HepG2 (cell line): Measurements from ENCODE around the gene MEAF6. TPM values are rescaled to one million over a fixed set of nuclear protein-coding genes. Genes with fewer than 3 reads are reported as not detected.

Experiments used
- CREBL2 ChIP-seq: sonication (generic); formaldehyde crosslinking; IDR thresholded peaks from 2 replicates; pipeline ENCODE4 v1.8.1; 2023; ENCODE audit warnings: missing genetic modification reagents, mild to moderate bottlenecking, borderline replicate concordance
- FOSL2 ChIP-seq: sonication (generic); formaldehyde crosslinking; IDR thresholded peaks from 2 replicates; pipeline ENCODE4 v1.4.0; 2020; ENCODE audit warnings: missing genetic modification reagents
- FOXA1 ChIP-seq, 2 experiments: fragments of 450-650 bp in 1 of 2; sonication (generic) in 1 of 2; formaldehyde crosslinking in 1 of 2; IDR thresholded peaks; 2 replicates each; pipeline versions ENCODE4 v1.4.0 to v1.6.1; 2016 to 2020; ENCODE audit warnings: missing genetic modification reagents in 1 of 2
- GPN1 ChIP-seq: sonication (generic); formaldehyde crosslinking; IDR thresholded peaks from 2 replicates; pipeline ENCODE4 v1.5.1; 2020; ENCODE audit warnings: missing genetic modification reagents, borderline replicate concordance
- HNF1B ChIP-seq: sonication (generic); formaldehyde crosslinking; IDR thresholded peaks from 2 replicates; pipeline ENCODE4 v1.5.1; 2020; ENCODE audit warnings: mild to moderate bottlenecking, moderate library complexity, missing genetic modification reagents
- HOXA5 ChIP-seq: sonication (generic); formaldehyde crosslinking; IDR thresholded peaks from 2 replicates; pipeline ENCODE4 v1.4.0; 2020; ENCODE audit warnings: missing genetic modification reagents
- JUN ChIP-seq: sonication (generic); formaldehyde crosslinking; IDR thresholded peaks from 2 replicates; pipeline ENCODE4 v1.4.0; 2020; ENCODE audit warnings: mild to moderate bottlenecking, missing genetic modification reagents
- KMT2A ChIP-seq: sonication (generic); formaldehyde crosslinking; IDR thresholded peaks from 2 replicates; pipeline ENCODE4 v1.4.0; 2020; ENCODE audit warnings: missing genetic modification reagents
- NKX3-1 ChIP-seq: sonication (generic); formaldehyde crosslinking; IDR thresholded peaks from 2 replicates; pipeline ENCODE4 v1.5.0; 2020; ENCODE audit warnings: missing genetic modification reagents
- POLR2A ChIP-seq, 2 experiments: IDR thresholded peaks; 2 replicates each; pipeline ENCODE4 v1.6.1; 2011; ENCODE audit warnings: low read depth in 2 of 2, low read length in 2 of 2, mild to moderate bottlenecking in 1 of 2, moderate library complexity in 1 of 2; ENCODE audit not compliant: insufficient read depth in 1 of 2
- PTBP1 ChIP-seq: fragments of 200-400 bp; formaldehyde crosslinking; IDR thresholded peaks from 2 replicates; pipeline ENCODE4 v1.6.1; 2018; ENCODE audit warnings: low read length, low read depth; ENCODE audit not compliant: poor library complexity, severe bottlenecking
- RFXANK ChIP-seq: IDR thresholded peaks from 2 replicates; pipeline ENCODE4 v1.6.1; 2016
- SRSF1 ChIP-seq: fragments of 200-400 bp; formaldehyde crosslinking; optimal IDR thresholded peaks from 2 replicates; pipeline ENCODE3; 2017; ENCODE audit warnings: mild to moderate bottlenecking, low read depth, low read length, moderate library complexity
- THAP11 ChIP-seq: IDR thresholded peaks from 2 replicates; pipeline ENCODE4 v1.6.1; 2016; ENCODE audit warnings: missing biosample characterization, missing genetic modification reagents
- ZNF20 ChIP-seq: sonication (generic); formaldehyde crosslinking; IDR thresholded peaks from 2 replicates; pipeline ENCODE4 v1.4.0; 2020; ENCODE audit warnings: mild to moderate bottlenecking, moderate library complexity, missing genetic modification reagents
- ZNF205 ChIP-seq: IDR thresholded peaks from 2 replicates; pipeline ENCODE4 v1.6.1; 2018; ENCODE audit warnings: missing biosample characterization, missing genetic modification reagents
- ZNF317 ChIP-seq: sonication (generic); formaldehyde crosslinking; IDR thresholded peaks from 2 replicates; pipeline ENCODE4 v1.5.0; 2020; ENCODE audit warnings: mild to moderate bottlenecking, missing genetic modification reagents
- ZNF530 ChIP-seq: sonication (generic); formaldehyde crosslinking; IDR thresholded peaks from 2 replicates; pipeline ENCODE4 v1.5.0; 2020; ENCODE audit warnings: low read depth, mild to moderate bottlenecking, missing genetic modification reagents
- ZNF607 ChIP-seq: sonication (generic); formaldehyde crosslinking; IDR thresholded peaks from 2 replicates; pipeline ENCODE4 v1.5.1; 2020; ENCODE audit warnings: missing genetic modification reagents, mild to moderate bottlenecking, borderline replicate concordance
- ZNF788 ChIP-seq: sonication (generic); formaldehyde crosslinking; IDR thresholded peaks from 2 replicates; pipeline ENCODE4 v1.5.0; 2020; ENCODE audit warnings: mild to moderate bottlenecking, missing genetic modification reagents, borderline replicate concordance
- ZSCAN9 ChIP-seq: IDR thresholded peaks from 2 replicates; pipeline ENCODE4 v1.6.1; 2016; ENCODE audit warnings: borderline replicate concordance
- polyA plus RNA-seq, 8 experiments: library from polyadenylated mRNA; depleted of rRNA in 3 of 8; stranded (reverse) in 7 of 8; unstranded in 1 of 8; fragments of >200 nt; fragmentation: Illumina TruSeq in 4 of 8; extraction: Trizol in 4 of 8; gene quantifications; 2 replicates each; pipeline versions ENCODE4 v1.2.1 to v1.2.3, GENCODE V29; 2011 to 2016; ENCODE audit warnings: low read depth in 4 of 8, missing spikeins in 1 of 8, mixed read lengths in 1 of 8; ENCODE audit not compliant: insufficient read depth in 1 of 8
- total RNA-seq, 5 experiments: library from RNA; depleted of rRNA; stranded (reverse); fragments of >200 nt; fragmentation: Illumina TruSeq; extraction: Trizol; gene quantifications; 2 replicates each; pipeline ENCODE4 v1.2.3, GENCODE V29; 2016; ENCODE audit warnings: low read depth in 1 of 5
- TF ChIP-seq, protein P1 (sequence below): sonication (generic); formaldehyde crosslinking; IDR thresholded peaks from 2 replicates; pipeline ENCODE4 v1.5.1; 2020; ENCODE audit warnings: mild to moderate bottlenecking, missing genetic modification reagents
- TF ChIP-seq, protein P2 (sequence below): sonication (generic); formaldehyde crosslinking; IDR thresholded peaks from 2 replicates; pipeline ENCODE4 v1.8.1; 2023; ENCODE audit warnings: missing genetic modification reagents, inconsistent platforms, borderline replicate concordance

Gene MEAF6
- total and polyA plus RNA-seq, 2 of the 13 experiments (the other 11 are each of a cell fraction or from before 2014, with no cell fraction given): 29.5 to 45.6 TPM

GRCh38 chr1:37479255-37480124 is 35.1 kb downstream of the MEAF6 start (continued):
- peak; percentile 75; the same call in 1 of the 2 replicates for TF ChIP-seq ZNF205 (CRISPR knock-in tag)
- TF ChIP-seq, protein P1, sequence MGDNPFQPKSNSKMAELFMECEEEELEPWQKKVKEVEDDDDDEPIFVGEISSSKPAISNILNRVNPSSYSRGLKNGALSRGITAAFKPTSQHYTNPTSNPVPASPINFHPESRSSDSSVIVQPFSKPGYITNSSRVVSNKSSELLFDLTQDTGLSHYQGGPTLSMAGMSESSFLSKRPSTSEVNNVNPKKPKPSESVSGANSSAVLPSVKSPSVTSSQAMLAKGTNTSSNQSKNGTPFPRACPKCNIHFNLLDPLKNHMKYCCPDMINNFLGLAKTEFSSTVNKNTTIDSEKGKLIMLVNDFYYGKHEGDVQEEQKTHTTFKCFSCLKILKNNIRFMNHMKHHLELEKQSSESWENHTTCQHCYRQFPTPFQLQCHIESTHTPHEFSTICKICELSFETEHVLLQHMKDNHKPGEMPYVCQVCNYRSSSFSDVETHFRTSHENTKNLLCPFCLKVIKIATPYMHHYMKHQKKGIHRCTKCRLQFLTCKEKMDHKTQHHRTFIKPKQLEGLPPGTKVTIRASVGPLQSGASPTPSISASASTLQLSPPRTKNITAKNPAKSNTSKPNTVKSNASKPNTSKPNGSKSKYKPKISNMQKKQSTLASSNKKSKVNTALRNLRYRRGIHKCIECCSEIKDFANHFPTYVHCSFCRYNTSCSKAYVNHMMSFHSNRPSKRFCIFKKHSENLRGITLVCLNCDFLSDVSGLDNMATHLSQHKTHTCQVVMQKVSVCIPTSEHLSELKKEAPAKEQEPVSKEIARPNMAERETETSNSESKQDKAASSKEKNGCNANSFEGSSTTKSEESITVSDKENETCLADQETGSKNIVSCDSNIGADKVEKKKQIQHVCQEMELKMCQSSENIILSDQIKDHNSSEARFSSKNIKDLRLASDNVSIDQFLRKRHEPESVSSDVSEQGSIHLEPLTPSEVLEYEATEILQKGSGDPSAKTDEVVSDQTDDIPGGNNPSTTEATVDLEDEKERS (CRISPR knock-in tag): peak; percentile 61; the same call in 1 of the 2 replicates
- TF ChIP-seq HOXA5 (CRISPR knock-in tag): peak; percentile 92
- peak; percentile 86 for TF ChIP-seq KMT2A (CRISPR knock-in tag)
- no peak for TF ChIP-seq SRSF1
- no peak for TF ChIP-seq ZNF317 (CRISPR knock-in tag)
- no peak for TF ChIP-seq ZNF530 (CRISPR knock-in tag)
- 0 out of 2 replicates have a peak, but pooled peaks have one; percentile 44 for TF ChIP-seq RFXANK (CRISPR knock-in tag)
- peak; percentile 98 for TF ChIP-seq FOSL2 (CRISPR knock-in tag)
- no peak for TF ChIP-seq ZNF20
- TF ChIP-seq NKX3-1 (CRISPR knock-in tag): no peak
- TF ChIP-seq, protein P2, sequence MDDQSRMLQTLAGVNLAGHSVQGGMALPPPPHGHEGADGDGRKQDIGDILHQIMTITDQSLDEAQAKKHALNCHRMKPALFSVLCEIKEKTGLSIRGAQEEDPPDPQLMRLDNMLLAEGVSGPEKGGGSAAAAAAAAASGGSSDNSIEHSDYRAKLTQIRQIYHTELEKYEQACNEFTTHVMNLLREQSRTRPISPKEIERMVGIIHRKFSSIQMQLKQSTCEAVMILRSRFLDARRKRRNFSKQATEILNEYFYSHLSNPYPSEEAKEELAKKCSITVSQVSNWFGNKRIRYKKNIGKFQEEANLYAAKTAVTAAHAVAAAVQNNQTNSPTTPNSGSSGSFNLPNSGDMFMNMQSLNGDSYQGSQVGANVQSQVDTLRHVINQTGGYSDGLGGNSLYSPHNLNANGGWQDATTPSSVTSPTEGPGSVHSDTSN (CRISPR knock-in tag): no peak
- TF ChIP-seq CREBL2: no peak
- peak; percentile 79; the same call in 1 of the 2 replicates for TF ChIP-seq JUN (CRISPR knock-in tag)
- peak; percentile 45; the same call in 1 of the 2 replicates for TF ChIP-seq ZNF607 (CRISPR knock-in tag)
- TF ChIP-seq PTBP1: no peak
- peak; percentile 40; the same call in 1 of the 2 replicates for TF ChIP-seq ZSCAN9 (CRISPR knock-in tag)
- peak; percentile 61; the same call in 1 of the 2 replicates for TF ChIP-seq HNF1B
- no peak for TF ChIP-seq FOXA1 (IDR thresholded peaks at IDR 0.05)
- TF ChIP-seq FOXA1 (CRISPR knock-in tag; IDR thresholded peaks at IDR 0.05): peak; percentile 93
- TF ChIP-seq GPN1: no peak
- peak in 1 of 2 experiments; percentile 60; a peak in 2 of 4 replicates for TF ChIP-seq POLR2A (IDR thresholded peaks at IDR 0.05; ENCODE audit: insufficient read depth in 1 of 2, low read depth in 2 of 2, low read length in 2 of 2)
- TF ChIP-seq THAP11 (CRISPR knock-in tag): peak; percentile 80
- TF ChIP-seq ZNF788 (CRISPR knock-in tag): peak; percentile 57; the same call in 1 of the 2 replicates
